ENCODE results near the gene SMARCB1.

Gene SMARCB1

GRCh38 chr22:23786752-23787599 lies at the start of gene SMARCB1:
Gene SMARCB1 (plus strand): TSS chr22:23786966. CDS start chr22:23787170, 204 bp downstream.
- no peak for TF ChIP-seq CTCF (IDR thresholded peaks at IDR 0.05; ENCODE audit: low read depth, low read length)
- peak within 1 kb of the TSS; percentile 77 for H3K4me3 ChIP-seq (ENCODE audit: low read depth, low read length)

DNA sequence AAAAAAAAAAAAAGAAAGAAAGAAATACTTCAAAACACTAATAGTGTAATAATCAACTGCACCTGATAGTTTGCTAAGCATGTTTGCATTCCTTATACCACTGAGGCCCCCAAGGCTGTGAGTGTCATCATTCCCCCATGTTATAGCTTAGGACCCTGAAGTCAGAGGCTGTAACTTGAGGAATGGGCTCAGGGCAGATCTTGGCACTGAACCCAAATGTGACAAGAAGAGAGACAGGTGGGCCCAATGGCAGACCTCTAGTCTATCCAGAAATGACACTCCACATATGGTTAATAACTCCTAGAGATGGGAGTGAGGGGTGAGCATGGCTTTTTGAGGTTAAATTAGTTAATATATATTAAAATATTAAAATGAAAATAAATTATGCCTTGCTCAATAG lies 49.1 kb upstream of the SMARCB1 start:
- no peak for TF ChIP-seq CTCF (IDR thresholded peaks at IDR 0.05; ENCODE audit: low read depth, low read length)
- no peak overlapping the region for H3K4me3 ChIP-seq (ENCODE audit: low read depth, low read length)

GRCh38 chr22:23742505-23743264 lies 44.1 kb upstream of the SMARCB1 start:
- TF ChIP-seq CTCF (IDR thresholded peaks at IDR 0.05; ENCODE audit: low read depth, low read length): no peak
- no peak overlapping the region for H3K4me3 ChIP-seq (ENCODE audit: low read depth, low read length)

- TF ChIP-seq CTCF (IDR thresholded peaks at IDR 0.05; ENCODE audit: low read depth, low read length): no peak
- no peak overlapping the region for H3K4me3 ChIP-seq (ENCODE audit: low read depth, low read length)
These were observed 43.5 kb upstream of the SMARCB1 start for GRCh38 chr22:23743303-23743705.

DNA sequence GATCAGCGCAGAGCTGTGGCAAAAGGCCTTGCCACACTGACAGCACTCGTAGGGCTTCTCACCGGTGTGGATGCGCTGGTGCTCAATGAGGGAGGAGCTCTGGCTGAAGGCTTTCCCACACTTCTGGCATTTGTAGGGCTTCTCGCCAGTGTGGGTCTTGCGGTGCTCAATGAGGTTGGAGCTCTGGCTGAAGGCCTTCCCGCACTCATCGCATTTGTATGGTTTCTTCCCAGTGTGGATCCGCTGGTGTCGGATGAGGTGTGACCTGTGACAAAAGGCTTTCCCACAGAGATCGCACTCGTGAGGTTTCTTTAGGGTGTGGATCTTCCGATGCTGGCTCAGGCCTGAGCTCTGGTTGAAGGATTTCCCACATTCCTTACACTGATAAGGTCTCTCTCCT lies 42.8 kb upstream of the SMARCB1 start:
- no peak for TF ChIP-seq CTCF (IDR thresholded peaks at IDR 0.05; ENCODE audit: low read depth, low read length)
- H3K4me3 ChIP-seq (ENCODE audit: low read depth, low read length): no peak overlapping the region

- no peak overlapping the region for H3K4me3 ChIP-seq (ENCODE audit: low read depth, low read length)
- no peak for TF ChIP-seq CTCF (IDR thresholded peaks at IDR 0.05; ENCODE audit: low read depth, low read length)
These were observed 42.3 kb upstream of the SMARCB1 start for GRCh38 chr22:23744485-23744884.

DNA sequence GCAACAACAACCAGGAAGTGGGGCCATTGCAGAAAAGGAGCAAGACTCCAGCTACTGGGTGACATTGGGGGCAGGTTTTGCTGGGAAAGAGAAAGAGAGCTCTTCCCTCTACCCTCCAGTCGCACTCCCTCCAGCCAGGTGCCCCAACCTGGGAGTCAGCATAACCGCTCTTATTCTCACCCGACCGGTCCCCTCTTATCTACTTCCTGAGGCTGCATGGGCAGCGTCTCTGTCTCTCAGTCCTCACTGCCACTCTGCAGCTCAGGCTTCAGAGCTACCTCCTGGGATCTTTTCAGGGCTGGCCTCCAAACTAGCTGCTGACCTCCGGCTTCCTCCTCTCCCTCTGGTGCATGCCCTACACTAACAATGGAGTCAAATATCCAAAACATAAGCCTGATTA lies 41.0 kb upstream of the SMARCB1 start:
- H3K4me3 ChIP-seq (ENCODE audit: low read depth, low read length): no peak overlapping the region
- TF ChIP-seq CTCF (IDR thresholded peaks at IDR 0.05; ENCODE audit: low read depth, low read length): no peak

All from WI38 (cell line).